ENCODE data around the gene FAM163B.
"Not testable (repeated sequence)": the region's sequence is repeated elsewhere in the genome, so short reads cannot be mapped to it uniquely, and the experiment has no call there.

The FAM163B gene

GRCh38 chr9:133564451-133565116 is 44.6 kb downstream of the FAM163B start:
- DNase-seq = no peak

- DNase-seq = not testable (repeated sequence)
These were observed 45.4 kb downstream of the FAM163B start for GRCh38 chr9:133563814-133564213.

DNA sequence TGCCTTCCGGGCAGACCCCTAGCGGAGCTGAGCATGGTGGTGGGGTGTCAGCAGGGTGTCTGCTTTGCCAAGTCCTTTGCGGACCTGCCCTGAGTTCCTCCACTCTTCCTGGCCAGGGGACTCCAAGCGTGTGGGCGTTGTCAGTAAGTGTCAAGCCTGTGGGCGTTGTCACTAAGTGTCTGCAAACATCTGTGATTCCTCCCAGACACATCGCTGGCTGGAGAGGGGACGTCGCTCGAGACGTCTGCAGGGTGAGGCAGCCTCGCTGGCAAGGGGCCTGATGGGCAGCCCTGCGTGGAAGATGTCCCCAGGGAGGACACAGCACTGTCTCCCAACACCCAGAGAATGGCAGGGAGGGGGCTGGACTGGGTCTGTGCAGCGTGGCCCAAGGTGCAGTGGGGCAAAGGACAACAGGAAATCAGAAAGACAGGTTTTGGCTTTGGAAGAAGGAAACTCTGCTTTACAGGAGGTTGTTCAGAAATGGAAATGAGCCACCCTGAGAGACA is 45.8 kb downstream of the FAM163B start:
- DNase-seq = no peak

GRCh38 chr9:133562611-133563290 is 46.4 kb downstream of the FAM163B start:
- DNase-seq = no peak

GRCh38 chr9:133561976-133562554 is 47.1 kb downstream of the FAM163B start:
- DNase-seq = no peak

DNA sequence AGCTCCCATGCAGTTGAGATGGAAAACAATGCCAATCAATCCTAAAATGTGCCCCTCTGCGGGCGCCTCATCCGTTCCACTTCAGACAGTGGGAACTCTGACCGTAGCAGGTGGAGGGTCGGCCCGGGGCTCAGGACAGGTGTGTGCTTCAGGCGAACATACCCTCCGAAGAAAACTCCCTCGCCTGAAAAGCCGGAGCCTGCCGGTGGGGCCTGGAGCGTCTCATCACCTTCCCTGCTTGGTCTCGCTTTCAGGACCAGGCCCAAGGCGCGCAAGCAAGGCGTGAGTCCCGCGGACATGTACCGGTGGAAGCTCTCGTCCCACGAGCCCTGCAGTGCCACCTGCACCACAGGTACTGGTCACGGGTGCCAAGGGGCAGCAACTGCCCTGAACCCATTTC is 48.2 kb downstream of the FAM163B start:
- no peak for DNase-seq

GRCh38 chr9:133560311-133560710 is 48.9 kb downstream of the FAM163B start:
- DNase-seq = no peak

DNA sequence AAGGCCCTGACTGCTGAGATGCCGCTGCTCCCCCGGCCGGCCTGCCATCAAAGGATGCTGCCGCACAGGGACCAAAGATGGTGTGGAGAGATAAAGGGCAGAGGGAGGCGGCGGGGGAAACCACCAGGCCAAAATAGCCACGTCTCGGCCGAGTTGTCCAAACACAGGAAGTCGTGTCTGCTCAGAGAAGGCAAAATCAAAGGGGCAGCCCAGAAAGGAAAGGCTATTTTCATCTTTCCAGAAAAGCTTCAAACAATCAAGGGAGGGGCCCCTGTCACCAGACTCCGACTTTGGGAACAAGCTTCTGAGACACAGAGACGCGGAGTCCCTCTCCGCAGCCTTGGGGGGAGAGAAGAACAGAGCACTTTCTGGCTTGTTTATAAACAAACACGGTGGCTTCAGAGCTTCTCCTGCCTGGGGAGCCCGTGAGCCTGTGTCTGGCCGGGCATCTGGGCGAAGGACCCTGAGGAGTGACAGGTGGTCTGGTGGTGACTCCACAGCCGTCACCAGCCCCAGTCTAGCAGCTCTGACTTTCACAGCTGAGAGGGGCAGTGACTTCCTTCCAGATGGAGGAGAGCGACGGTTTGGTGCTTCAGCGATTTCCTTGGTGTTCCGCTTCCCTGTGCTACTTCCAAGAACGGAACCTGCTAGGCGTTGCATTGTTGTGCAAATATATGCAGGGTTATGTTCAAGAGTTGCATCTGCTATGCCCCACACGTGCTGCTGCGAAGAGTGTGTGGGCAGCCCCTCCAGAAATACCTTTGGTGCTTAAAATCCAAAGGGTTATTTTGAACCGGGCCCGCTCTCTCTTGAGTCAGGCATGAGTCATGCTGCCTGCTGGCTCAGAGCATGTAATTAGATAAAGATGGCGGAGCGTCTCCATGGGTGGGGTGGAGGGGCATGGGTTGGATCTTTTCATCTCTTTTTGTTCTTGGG is 50.7 kb downstream of the FAM163B start:
- no peak for DNase-seq

DNA sequence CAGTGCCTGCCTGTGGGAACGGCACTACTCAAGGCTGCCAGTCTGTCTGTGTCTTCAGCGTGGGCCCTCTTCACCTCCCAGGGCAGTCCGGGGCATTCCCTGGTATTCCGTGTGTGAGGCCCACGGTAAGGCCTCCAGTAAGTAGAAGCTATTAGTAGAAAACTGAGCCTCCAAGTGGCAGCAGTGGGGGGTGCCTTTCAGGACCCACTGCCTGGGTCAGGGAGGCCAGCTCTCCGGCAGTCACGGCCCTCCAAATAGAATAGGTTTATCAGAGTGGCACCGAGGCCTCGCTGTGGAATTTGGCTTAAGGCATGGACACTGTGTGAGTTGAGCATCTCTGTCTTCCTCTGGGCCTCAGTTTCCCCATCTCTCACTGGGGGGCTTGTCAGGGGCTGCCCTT is 51.6 kb downstream of the FAM163B start:
- no peak for DNase-seq

GRCh38 chr9:133556354-133556753 is 52.8 kb downstream of the FAM163B start:
- no peak for DNase-seq

GRCh38 chr9:133554729-133555128 is 54.5 kb downstream of the FAM163B start:
- no peak for DNase-seq

GRCh38 chr9:133553973-133554713 is 55.0 kb downstream of the FAM163B start:
- DNase-seq = no peak

DNA sequence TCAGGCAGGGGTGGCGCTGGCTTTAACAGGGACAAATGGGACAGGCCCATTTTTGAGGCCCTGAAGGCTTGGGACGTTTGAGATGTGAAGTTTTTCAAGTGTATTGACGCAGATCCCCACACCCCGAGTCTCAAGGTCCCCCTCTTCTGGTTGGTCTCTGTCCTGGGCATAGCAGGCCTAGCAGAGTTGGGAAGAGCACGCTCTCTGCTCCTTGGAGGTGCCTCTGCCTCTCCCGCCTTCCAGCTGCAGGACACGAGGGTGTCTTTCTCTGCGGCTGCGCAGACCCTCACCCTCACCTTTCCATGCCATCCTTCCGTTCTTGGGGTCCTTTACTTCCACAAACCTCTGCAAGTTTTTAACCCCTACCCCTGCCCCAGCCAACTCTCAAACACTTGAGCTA is 56.1 kb downstream of the FAM163B start:
- no peak for DNase-seq

GRCh38 chr9:133552236-133552635 is 57.0 kb downstream of the FAM163B start:
- no peak for DNase-seq

DNA sequence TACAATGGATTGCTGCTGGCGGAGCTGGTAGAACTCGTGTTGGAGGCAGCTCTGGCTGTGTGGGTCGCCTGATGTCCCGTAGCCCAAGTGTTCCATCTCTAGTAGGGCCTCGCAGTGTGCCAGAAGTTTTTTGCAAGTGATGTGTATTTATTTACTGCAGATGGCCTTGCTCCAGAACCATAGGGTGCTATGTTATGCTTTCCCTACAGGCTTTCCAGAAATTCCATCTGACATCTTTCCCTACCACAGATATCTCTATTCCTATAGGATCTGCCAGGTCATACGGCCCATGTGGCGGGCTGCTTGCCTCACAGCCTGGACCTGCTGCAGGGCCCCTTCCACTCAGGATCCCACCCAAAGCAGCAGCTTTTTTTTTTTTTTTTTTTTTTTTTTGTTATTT is 57.7 kb downstream of the FAM163B start:
- no peak for DNase-seq

DNA sequence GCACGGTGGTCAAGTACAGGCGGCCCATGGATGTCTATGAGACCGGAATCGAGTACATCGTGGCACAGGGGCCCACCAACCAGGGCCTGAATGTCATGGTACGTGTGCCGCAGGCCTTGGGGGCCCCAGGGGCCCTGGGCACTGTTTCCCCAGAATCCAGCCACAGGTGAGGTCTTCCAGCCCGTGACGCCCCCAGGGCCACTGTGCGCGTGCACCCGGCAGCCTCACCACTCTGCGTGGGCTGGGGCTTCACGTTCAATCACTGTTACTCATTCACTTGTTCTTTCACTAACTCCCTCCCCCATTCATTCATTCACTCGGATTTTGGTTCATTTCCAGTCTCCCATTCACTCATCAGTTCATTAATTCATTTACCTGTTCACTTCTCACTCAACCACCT is 62.1 kb downstream of the FAM163B start:
- DNase-seq = no peak

DNA sequence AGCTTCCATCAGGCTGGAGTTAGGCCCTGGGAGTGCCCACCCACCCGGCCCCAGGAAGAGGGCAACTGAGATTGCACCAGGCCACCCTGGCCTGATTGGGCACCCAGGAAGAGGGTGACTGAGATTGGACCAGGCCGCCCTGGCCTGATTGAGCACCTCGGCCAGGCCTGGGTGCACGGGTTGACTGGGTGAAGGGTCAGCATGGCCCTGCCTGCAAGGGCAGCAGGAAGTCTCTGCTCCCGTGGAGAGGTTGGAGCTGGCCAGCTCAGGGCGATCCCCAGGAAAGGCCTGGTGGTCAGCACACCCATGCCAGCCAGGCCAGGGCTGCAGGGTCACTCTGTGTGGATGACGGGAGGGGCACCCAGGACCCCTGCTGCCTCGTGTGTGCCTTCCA is 62.9 kb downstream of the FAM163B start:
- no peak for DNase-seq

- no peak for DNase-seq
These were observed 63.5 kb downstream of the FAM163B start for GRCh38 chr9:133545494-133546286.

GRCh38 chr9:133543772-133544467 is 65.3 kb downstream of the FAM163B start:
- no peak for DNase-seq

DNA sequence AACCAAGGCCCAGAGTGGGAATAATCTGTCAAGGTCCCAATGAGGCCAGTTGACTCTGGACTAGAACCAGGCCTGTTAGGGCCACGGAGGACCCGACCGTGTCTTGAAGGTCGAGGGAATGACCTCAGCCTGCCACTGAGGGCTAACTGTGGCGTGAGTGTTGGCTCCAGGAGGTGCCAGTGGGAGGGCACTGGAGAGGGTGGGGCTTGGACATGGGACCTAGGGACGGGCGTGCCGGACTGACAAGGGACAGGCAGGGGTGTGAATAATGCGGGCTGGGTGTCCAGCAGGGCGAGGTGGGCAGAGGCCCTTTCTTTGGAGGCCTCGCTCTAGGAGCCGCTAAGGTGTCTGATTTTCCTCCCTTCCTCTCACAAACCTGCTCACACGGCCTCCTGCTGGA is 67.2 kb downstream of the FAM163B start:
- DNase-seq = no peak

DNA sequence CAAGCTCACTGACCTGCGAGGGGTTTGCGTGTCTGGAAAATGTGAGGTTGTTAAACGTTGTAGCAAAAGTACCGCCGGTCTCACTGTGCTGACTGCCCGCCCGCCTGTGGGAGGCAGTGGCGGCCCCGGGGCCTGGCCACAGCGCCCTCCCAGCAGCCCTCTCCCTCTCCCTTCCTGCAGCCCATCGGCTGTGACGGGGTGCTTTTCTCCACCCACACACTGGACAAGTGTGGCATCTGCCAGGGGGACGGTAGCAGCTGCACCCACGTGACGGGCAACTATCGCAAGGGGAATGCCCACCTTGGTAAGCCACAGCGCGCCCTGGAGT is 68.5 kb downstream of the FAM163B start:
- no peak for DNase-seq
